OCI-LY7 (cell line): Measurements from ENCODE around the gene ACCSL.

Source experiments
- CTCF ChIP-seq: fragments of 200-600 bp; sonication (generic); conservative IDR thresholded peaks from 2 replicates; pipeline ENCODE4 v1.5.1; 2014; ENCODE audit warnings: mild to moderate bottlenecking, antibody characterized with exemption, low read length, moderate library complexity, mixed read lengths
- EZH2phosphoT487 ChIP-seq: fragments of 200-600 bp; sonication (generic); IDR thresholded peaks from 2 replicates; pipeline ENCODE4 v1.6.1; 2018; ENCODE audit warnings: low read depth, borderline replicate concordance, mild to moderate bottlenecking, mixed run types, antibody characterized with exemption, low read length, moderate library complexity, mixed read lengths

GRCh38 chr11:44108260-44108659 lies 60.5 kb downstream of the ACCSL start:
- TF ChIP-seq CTCF = no peak
- TF ChIP-seq EZH2phosphoT487 = no peak
